B cell (primary cell): Measurements from ENCODE around the gene JAG2.

ENCODE experiments used
- EZH2 ChIP-seq: IDR thresholded peaks from 2 replicates; pipeline ENCODE4 v1.6.1; 2012; ENCODE audit warnings: borderline replicate concordance, low read depth, mild to moderate bottlenecking, moderate library complexity, low read length; ENCODE audit not compliant: insufficient read depth, poor library complexity, severe bottlenecking
- TF ChIP-seq, protein P1 (sequence below): fragments of 200-600 bp; IDR thresholded peaks from one replicate; pipeline ENCODE4 v1.8.0; 2022; ENCODE audit warnings: antibody characterized with exemption, mild to moderate bottlenecking

DNA sequence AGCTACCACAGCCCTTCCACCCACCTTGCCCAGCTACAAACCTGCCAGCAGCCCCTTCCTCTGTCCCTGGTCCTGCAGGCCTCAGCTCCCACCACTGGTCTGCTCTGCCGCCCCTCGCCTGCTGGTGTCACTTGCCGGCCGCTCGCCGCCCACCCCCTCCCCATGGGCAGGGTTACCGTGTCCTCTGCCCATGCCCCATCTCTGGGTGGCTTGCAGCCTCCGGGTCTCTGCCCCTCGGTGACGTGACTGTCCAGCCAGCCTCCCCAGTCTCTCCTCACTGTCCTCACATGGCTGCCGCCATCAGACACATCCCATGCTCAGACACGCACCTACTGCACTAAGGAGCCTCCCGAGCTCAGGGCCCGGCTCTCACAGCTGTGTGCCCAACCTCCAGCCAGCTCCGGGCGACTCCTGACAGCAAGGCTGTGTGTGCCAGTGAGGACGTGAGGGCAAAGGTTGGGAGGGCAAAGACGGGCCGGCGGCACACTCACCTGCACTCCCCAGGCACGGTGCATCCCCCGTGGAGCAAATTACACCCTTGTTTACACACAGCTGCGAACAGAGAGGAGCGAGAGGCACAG lies 13.4 kb downstream of the JAG2 start:
- TF ChIP-seq EZH2 = no peak
- TF ChIP-seq, protein P1, sequence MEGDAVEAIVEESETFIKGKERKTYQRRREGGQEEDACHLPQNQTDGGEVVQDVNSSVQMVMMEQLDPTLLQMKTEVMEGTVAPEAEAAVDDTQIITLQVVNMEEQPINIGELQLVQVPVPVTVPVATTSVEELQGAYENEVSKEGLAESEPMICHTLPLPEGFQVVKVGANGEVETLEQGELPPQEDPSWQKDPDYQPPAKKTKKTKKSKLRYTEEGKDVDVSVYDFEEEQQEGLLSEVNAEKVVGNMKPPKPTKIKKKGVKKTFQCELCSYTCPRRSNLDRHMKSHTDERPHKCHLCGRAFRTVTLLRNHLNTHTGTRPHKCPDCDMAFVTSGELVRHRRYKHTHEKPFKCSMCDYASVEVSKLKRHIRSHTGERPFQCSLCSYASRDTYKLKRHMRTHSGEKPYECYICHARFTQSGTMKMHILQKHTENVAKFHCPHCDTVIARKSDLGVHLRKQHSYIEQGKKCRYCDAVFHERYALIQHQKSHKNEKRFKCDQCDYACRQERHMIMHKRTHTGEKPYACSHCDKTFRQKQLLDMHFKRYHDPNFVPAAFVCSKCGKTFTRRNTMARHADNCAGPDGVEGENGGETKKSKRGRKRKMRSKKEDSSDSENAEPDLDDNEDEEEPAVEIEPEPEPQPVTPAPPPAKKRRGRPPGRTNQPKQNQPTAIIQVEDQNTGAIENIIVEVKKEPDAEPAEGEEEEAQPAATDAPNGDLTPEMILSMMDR = no peak
